ENCODE data around the gene CFAP299.
"Not testable (repeated sequence)": the region's sequence is repeated elsewhere in the genome, so short reads cannot be mapped to it uniquely, and the experiment has no call there.

CFAP299 gene

GRCh38 chr4:80614319-80614718 lies 278.8 kb downstream of the CFAP299 start:
- no peak for DNase-seq

DNA sequence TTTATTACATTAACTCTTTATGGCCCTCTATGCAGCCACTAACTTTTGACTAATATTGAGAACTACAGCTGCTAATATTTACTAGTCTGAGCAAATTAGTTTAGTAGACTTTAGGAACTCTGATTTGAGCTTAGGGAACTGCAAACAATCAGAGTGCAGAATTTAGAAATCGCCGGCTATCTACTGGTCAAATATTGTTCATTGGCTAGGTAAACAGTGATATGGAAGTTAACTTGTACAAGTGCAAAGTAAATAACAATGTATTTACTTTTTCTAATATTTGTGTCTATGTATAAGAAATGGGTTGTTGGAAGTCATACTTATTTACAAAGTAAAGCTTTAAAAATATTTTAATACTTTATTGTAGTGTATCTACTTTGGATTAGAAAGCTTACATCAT lies 279.6 kb downstream of the CFAP299 start:
- DNase-seq = no peak

GRCh38 chr4:80619070-80619674 lies 283.6 kb downstream of the CFAP299 start:
- DNase-seq = no peak

- DNase-seq = no peak
These were observed 296.3 kb downstream of the CFAP299 start for GRCh38 chr4:80631861-80632260.

DNA sequence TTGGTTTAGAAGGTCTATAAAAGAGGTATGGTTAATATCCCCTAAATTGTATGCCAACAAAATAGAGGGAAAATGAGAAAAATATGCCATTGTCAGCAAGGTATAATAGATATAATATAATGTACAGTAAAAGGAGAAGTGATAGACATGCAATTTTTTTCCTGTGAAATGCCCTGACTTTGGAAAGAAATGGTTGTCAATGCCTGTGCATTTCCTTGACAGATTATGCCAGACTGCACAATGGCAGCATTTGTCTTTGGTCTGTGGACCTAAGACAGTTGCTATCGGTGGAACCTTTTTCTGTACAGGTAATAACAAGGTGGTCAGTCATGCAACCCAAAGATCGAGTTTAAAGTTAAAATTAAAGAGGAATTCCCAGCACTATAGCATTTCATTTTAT lies 301.7 kb downstream of the CFAP299 start:
- DNase-seq = no peak

DNA sequence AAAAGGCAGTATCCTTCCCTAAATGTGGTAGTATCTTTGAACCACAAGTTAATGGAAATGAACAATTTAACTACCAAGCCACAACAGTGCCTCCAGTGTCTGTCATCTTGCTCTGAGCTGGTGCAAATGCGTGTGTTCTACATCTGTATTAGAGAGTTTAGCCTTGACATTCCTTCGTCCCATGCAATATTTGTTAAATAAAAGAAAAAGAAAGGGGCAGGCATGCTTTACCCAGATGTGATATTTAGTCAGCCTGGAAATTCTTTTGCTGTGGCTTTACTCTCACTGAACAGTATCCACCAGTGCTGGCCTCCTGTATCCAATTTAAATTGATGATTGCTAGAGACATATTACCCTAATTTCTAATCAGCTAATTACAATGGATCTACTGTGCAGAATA lies 310.5 kb downstream of the CFAP299 start:
- DNase-seq = no peak

- no peak for DNase-seq
These were observed 320.1 kb downstream of the CFAP299 start for GRCh38 chr4:80655662-80656061.

DNA sequence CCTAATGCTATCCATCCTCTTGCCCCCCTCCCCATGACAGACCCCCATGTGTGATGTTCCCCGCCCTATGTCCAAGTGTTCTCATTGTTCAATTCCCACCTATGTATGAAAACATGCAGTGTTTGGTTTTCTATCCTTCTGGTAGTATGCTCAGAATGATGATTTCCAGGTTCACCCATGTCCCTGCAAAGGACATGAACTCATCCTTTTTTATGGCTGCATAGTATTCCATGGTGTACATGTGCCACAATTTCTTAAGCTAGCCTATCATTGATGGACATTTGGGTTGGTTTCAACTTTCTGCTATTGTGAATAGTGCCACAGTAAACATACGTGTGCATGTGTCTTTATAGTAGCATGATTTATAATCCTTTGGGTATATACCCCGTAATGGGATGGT lies 334.6 kb downstream of the CFAP299 start:
- DNase-seq = not testable (repeated sequence)

- DNase-seq = no peak
These were observed 342.9 kb downstream of the CFAP299 start for GRCh38 chr4:80678413-80678812.

GRCh38 chr4:80680934-80681333 lies 345.4 kb downstream of the CFAP299 start:
- DNase-seq = no peak

DNA sequence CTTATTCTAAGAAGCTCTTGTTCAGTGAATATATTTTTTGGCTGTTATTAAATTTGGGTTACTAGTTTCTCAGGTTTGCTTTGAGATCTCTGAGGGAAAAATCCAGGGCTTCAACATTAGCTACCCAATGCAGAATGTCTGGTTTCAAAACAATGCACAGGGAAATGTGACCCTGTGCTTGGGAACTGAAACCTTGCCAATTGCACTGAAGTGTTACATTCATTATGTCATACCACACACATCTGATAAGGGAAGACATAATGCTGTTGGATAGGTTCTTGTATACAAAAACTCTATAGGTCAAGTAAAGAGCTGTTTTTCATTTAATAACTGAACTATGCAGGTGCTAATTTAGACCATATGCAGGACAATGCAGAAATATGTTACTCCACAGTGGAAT lies 349.7 kb downstream of the CFAP299 start:
- DNase-seq = no peak

- DNase-seq = not testable (repeated sequence)
These were observed 352.2 kb downstream of the CFAP299 start for GRCh38 chr4:80687736-80688135.

DNA sequence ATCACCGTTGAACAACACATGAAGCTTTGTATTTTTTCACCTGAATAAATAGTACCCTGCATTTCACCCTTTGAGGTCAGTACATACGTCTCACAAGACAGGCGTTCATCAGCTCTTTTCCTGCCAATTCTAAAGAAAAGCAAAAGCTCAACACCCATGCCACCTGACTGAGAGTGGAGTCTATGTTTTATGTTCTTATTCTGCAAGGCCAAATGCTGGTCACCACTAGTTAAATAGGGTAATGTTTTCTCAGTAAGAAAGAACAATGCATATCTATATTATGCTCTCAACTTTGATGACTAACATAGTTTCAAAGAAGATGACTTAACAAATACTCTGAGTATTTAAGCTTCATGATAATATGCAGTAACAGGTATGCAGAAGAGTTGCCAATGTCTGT lies 358.6 kb downstream of the CFAP299 start:
- no peak for DNase-seq

GRCh38 chr4:80705311-80705710 lies 369.8 kb downstream of the CFAP299 start:
- no peak for DNase-seq

DNA sequence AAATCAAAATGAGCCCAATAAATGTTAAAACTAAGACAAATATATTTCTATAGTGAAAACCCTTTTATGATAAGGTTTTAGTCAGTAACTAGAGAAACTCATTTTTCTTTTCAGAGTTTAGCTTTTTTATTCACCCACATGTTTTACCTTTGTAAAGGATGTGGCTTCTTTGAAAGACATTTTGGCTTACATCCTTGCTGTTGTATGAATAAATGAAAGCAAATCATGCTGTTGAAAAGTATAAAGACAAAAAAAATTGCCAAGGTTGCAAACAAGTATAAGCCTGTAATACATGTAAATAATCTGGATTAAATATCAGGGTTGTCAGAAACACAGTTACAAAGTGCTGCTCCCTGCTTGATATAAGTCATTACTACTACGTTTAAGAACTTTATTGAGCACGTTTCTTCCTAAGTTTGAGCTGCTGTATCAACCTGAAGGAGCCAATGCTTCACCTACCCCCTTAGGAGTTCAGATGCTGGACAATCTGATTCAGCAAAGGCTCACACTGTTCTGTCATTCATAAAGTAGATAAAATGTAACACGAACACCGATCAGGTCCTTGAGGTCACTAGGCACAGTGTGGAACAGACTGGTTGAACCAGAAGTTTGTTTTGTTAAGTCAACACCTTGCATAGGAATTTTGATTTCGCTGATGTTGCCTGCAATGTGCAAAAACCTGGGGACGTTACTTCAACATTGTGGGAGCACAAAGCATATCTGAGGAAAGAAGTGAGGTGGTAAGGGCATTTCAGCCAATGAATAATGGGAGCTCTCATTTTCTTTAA lies 373.7 kb downstream of the CFAP299 start:
- no peak for DNase-seq

- no peak for DNase-seq
These were observed 375.4 kb downstream of the CFAP299 start for GRCh38 chr4:80710748-80711451.

DNA sequence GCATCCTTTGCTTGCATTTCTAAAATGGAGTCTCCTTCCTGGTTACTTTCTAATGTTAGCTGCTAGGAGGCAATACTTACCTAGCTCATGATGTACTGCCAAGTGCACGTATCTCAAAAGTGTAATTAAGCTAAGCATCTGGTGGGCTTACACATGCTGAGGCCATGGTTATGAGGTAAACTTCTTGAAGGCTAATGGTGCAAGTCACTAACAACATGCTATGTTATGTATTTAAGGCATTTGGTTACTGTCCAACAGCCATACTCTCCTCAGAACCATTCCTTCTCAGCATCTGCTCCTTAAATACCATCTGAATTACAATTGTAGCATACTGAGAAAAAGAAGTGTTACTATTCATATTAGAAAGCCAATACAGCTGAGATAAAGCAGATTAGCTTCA lies 376.4 kb downstream of the CFAP299 start:
- no peak for DNase-seq

GRCh38 chr4:80713409-80713808 lies 377.9 kb downstream of the CFAP299 start:
- DNase-seq = no peak

GRCh38 chr4:80717204-80717603 lies 381.7 kb downstream of the CFAP299 start:
- no peak for DNase-seq

DNA sequence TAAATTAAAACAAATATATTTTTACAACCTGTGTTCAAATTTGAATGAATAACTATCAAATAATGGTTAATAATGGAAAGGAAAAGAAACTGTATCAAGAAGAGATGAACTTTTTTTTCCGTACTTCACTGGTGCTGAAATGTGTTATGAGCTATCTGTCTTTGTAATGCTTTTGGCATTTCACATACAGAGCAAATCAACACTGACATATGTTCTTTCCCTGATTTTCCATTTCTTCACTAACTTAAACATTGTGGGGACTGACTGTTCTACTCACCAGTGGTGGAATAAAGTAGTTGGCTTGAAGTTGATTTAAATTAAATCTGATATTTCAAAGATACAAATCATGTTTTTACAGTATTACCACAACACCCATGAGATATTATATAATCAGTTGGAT lies 390.9 kb downstream of the CFAP299 start:
- DNase-seq = no peak

DNA sequence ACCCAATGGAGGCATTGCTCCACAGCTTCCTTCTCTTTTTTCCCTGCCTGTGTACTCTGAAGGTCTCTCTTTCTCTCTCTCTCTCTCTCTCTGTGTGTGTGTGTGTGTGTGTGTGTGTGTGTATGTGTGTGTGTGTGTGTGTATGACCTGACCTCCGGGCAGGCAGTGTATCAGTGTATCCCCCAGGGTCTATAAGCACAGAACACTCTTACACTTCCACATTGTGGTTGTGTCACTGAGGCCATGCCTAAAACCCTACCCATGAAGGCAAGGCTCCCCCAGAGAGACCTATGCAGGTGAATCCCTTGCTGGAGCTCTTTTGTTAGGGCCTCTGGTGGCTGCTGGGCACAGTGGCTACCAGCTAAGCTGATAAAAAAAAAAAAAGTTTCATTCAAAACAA lies 394.6 kb downstream of the CFAP299 start:
- no peak for DNase-seq

DNA sequence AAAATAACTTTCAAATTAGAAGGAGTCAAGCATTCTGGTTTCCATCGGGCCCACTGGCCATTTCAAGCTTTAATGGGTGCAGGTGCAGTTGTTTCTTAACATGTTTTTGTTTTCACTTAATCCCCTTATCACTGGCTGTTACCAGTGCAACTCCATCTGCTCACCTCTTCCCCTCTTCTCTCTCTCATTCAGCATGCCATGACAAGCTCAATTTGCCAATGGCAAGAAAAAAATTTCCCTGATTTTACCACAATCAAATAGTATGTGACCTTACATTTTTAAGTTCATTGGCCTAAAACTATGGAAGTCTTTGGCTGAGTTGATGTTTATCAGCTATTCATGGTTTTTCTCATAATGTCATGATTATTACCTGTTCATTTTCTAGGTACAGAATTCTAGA lies 395.9 kb downstream of the CFAP299 start:
- DNase-seq = no peak

- DNase-seq = no peak
These were observed 396.5 kb downstream of the CFAP299 start for GRCh38 chr4:80732010-80732409.

DNA sequence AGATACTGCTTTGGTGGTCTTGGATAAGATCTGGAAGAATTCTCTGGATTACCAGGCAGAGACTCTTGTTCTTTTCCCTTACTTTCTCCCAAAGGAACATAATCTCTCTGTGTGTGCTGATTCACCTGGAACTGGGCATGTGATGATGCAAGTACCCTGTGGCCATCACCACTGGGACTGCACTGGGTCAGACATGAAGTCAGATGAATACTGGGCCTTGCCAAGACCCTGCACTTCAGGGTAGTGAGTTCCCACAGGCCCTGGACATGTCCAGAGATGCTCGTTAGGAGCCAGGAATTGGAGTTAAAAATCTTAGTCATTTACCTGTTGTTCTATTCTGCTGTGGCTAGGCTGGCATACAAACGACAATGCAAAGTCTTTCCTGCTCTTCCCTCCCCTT lies 404.8 kb downstream of the CFAP299 start:
- no peak for DNase-seq

All from NK-92 treated with Interleukin-12 subunit alpha and Interleukin-12 subunit beta, amount 100 ng/mL, for 24 hours (cell line).